ENCODE measurements around the gene APLF. TPM values are rescaled to one million over a fixed set of nuclear protein-coding genes. Genes with fewer than 3 reads are reported as not detected.

The APLF gene, protein sequence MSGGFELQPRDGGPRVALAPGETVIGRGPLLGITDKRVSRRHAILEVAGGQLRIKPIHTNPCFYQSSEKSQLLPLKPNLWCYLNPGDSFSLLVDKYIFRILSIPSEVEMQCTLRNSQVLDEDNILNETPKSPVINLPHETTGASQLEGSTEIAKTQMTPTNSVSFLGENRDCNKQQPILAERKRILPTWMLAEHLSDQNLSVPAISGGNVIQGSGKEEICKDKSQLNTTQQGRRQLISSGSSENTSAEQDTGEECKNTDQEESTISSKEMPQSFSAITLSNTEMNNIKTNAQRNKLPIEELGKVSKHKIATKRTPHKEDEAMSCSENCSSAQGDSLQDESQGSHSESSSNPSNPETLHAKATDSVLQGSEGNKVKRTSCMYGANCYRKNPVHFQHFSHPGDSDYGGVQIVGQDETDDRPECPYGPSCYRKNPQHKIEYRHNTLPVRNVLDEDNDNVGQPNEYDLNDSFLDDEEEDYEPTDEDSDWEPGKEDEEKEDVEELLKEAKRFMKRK
- total RNA-seq = 3.8 and 5.8 TPM in 2 replicates

DNA sequence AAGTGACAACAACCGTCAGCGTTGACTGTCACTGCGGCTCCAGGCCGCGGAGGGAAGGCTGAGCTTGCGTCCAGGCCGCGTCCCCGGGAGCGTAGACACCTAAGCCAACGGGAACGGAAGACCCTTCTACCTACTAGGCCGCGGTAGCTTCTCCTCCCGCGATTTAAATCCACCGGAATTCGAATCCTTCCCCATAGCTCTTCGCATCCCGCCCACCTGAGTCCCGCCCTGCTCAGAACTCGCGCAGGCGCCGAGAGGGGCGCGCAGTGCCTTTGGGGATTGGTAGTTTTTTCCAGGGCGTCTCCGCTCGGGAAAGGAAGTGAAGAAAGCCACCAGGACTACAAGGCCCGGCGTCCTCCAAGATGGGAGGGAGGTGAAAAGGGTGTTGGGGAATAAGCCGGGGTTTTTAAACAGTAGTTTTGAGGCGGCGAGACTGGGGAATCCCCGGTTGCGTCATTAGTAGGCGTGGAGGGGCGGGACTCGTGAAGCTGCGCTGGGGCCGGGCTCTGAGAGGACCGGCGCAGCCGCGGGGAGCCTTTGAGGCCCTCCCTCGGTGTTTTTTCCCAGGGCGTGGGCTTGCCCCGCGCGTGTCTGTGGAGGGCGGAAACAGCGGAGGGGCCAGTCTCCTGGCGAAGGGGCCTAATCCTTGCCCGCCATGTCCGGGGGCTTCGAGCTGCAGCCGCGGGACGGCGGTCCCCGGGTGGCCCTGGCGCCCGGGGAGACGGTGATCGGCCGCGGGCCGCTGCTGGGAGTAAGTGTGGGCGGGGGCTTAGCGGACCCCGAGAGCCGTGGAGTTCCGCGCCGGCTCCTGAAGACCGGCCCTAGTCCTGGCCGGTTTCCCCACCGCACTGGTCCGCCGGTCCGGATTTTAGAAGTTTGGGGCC, at the start of gene APLF, which contains the start of gene FBXO48:
APLF (plus strand) TSS at position 509 of the 884 bp plus-strand sequence; CDS start at position 656, 147 bp downstream.
FBXO48 (minus strand) TSS at position 218 of the 884 bp plus-strand sequence. CDS start 2,149 bp downstream, outside the sequence.

Other genes starting within 250 kb of the APLF start
- 18.0 and 38.7 TPM in 2 replicates for gene PPP3R1, start 215.1 kb upstream of the APLF start, total RNA-seq
- gene CNRIP1, start 147.6 kb upstream of the APLF start, total RNA-seq = 23.0 and 28.1 TPM in 2 replicates
- under 0.01 TPM in 1 of 2 replicates, not detected in the other for gene PLEK, start 102.3 kb upstream of the APLF start, total RNA-seq
- 0.29 and 0.33 TPM in 2 replicates for gene FBXO48, start 291 bp upstream of the APLF start, total RNA-seq
- not detected in 2 replicates for gene PROKR1, start 176.0 kb downstream of the APLF start, total RNA-seq